HepG2 (cell line): Measurements from ENCODE around the gene MYL11. TPM values are rescaled to one million over a fixed set of nuclear protein-coding genes. Genes with fewer than 3 reads are reported as not detected.

Experiments used
- ATAC-seq: fragments of 200-7000 bp; cut with Tn5 transposase; 3 replicates; pipeline ENCODE4 v1.9.1; 2020; ENCODE audit warnings: mild to moderate bottlenecking, moderate library complexity
- BruUV-seq: library from RNA; stranded (reverse); fragments of 400-500 nt; replicated peaks from 2 replicates; lab custom pipeline; 2021; lab: Mats Ljungman, UMichigan
- CTCF ChIA-PET: fragments of 300-600 bp; formaldehyde crosslinking; extraction: SDS; loops from one replicate; lab custom pipeline; 2021; ENCODE audit warnings: low total read pairs, inconsistent platforms, low intra/inter-chr PET ratio; lab: Yijun Ruan, JAX
- POLR2A ChIA-PET: fragments of 350-600 bp; sonication (Branson Sonifier 250); formaldehyde crosslinking; loops from one replicate; lab custom pipeline; 2020; ENCODE audit warnings: antibody characterized with exemption, inconsistent platforms; lab: Yijun Ruan, JAX
- DNase-seq: peaks from one replicate; pipeline ENCODE4 v3.0.0-alpha.2; 2015; ENCODE audit warnings: low spot score
- FAIRE-seq: peaks from 3 replicates; lab custom pipeline; 2011; peaks lifted over from hg19 to GRCh38; lab: Jason Lieb, UNC
- H2AFZ ChIP-seq: one replicate; pipeline ENCODE4 v1.6.1; 2011; ENCODE audit warnings: low read length, inconsistent platforms
- H3K27ac ChIP-seq: fragments of 300-600 bp; 3 replicates; pipeline ENCODE4 v1.8.0; 2011; ENCODE audit warnings: mixed run types, mild to moderate bottlenecking, mixed read lengths, low read length, inconsistent platforms; ENCODE audit not compliant: insufficient read depth; ENCODE audit errors: extremely low read length
- H3K27me3 ChIP-seq, 2 experiments: fragments of 200-600 bp in 1 of 2; 2 replicates in 1 of 2; 3 replicates in 1 of 2; pipeline versions ENCODE4 v1.6.0 to v1.8.0; 2011; ENCODE audit warnings: low read length in 2 of 2, mild to moderate bottlenecking in 2 of 2, moderate library complexity in 2 of 2, inconsistent platforms in 1 of 2; ENCODE audit not compliant: insufficient read depth in 2 of 2, control insufficient read depth in 1 of 2
- H3K36me3 ChIP-seq, 2 experiments: fragments of 200-600 bp in 1 of 2; replicated peaks in 1 of 2; 2 replicates in 1 of 2; 3 replicates in 1 of 2; pipeline versions ENCODE4 v1.5.1 to v1.8.0; 2011; ENCODE audit warnings: low read length in 2 of 2, inconsistent platforms in 1 of 2; ENCODE audit not compliant: insufficient read depth in 2 of 2, control insufficient read depth in 1 of 2
- H3K4me1 ChIP-seq: 2 replicates; pipeline ENCODE4 v1.5.1; 2012; ENCODE audit warnings: low read length, inconsistent platforms; ENCODE audit not compliant: insufficient read depth
- H3K4me2 ChIP-seq: 2 replicates; pipeline ENCODE4 v1.6.0; 2011; ENCODE audit warnings: low read depth, low read length, inconsistent platforms
- H3K4me3 ChIP-seq, 3 experiments: fragments of 200-600 bp in 1 of 3; sonication (generic), shearing (Covaris generic) in 1 of 3; replicated peaks in 1 of 3; 2 replicates each; pipeline ENCODE4 v1.5.1; 2011 to 2016; ENCODE audit warnings: low read length in 3 of 3, inconsistent platforms in 2 of 3, low read depth in 2 of 3, mild to moderate bottlenecking in 2 of 3, control low read depth in 1 of 3, mixed read lengths in 1 of 3; ENCODE audit not compliant: insufficient read depth in 1 of 3
- H3K79me2 ChIP-seq: one replicate; pipeline ENCODE4 v1.6.1; 2011; ENCODE audit warnings: low read length, inconsistent platforms; ENCODE audit not compliant: insufficient read depth
- H3K9ac ChIP-seq: 2 replicates; pipeline ENCODE4 v1.6.0; 2011; ENCODE audit warnings: mild to moderate bottlenecking, low read depth, low read length, inconsistent platforms; ENCODE audit not compliant: insufficient read depth
- H3K9me3 ChIP-seq: 2 replicates; pipeline ENCODE4 v1.5.1; 2012; ENCODE audit warnings: mild to moderate bottlenecking, low read length
- H4K20me1 ChIP-seq: 2 replicates; pipeline ENCODE4 v1.6.0; 2011; ENCODE audit warnings: inconsistent platforms, mild to moderate bottlenecking, low read length, moderate library complexity; ENCODE audit not compliant: insufficient read depth
- CEBPG ChIP-seq: IDR thresholded peaks from 2 replicates; pipeline ENCODE4 v1.6.1; 2016
- FOXC1 ChIP-seq: sonication (generic); formaldehyde crosslinking; IDR thresholded peaks from 2 replicates; pipeline ENCODE4 v1.8.0; 2022; ENCODE audit warnings: mild to moderate bottlenecking, missing genetic modification reagents, borderline replicate concordance
- GABPB1 ChIP-seq: IDR thresholded peaks from 2 replicates; pipeline ENCODE4 v1.6.1; 2016; ENCODE audit warnings: mild to moderate bottlenecking, missing genetic modification reagents, moderate library complexity, missing compliant biosample characterization
- KLF16 ChIP-seq, 2 experiments: sonication (generic) in 1 of 2; formaldehyde crosslinking in 1 of 2; IDR thresholded peaks; 2 replicates each; pipeline versions ENCODE4 v1.6.1 to v1.8.0; 2016 to 2023; ENCODE audit warnings: missing genetic modification reagents in 2 of 2, missing compliant biosample characterization in 1 of 2
- MAF1 ChIP-seq: sonication (generic); formaldehyde crosslinking; IDR thresholded peaks from 2 replicates; pipeline ENCODE4 v1.5.0; 2020; ENCODE audit warnings: missing genetic modification reagents, borderline replicate concordance
- MYC ChIP-seq: sonication (generic); formaldehyde crosslinking; IDR thresholded peaks from 2 replicates; pipeline ENCODE4 v1.9.0; 2021; ENCODE audit warnings: missing genetic modification reagents, borderline replicate concordance
- NKX3-1 ChIP-seq: sonication (generic); formaldehyde crosslinking; IDR thresholded peaks from 2 replicates; pipeline ENCODE4 v1.5.0; 2020; ENCODE audit warnings: missing genetic modification reagents
- NR2C2 ChIP-seq: sonication (generic); formaldehyde crosslinking; IDR thresholded peaks from 2 replicates; pipeline ENCODE4 v1.4.0; 2020; ENCODE audit warnings: missing genetic modification reagents, mild to moderate bottlenecking, moderate library complexity, borderline replicate concordance
- SNAPC2 ChIP-seq: sonication (generic); formaldehyde crosslinking; IDR thresholded peaks from 2 replicates; pipeline ENCODE4 v1.8.1; 2022; ENCODE audit warnings: mild to moderate bottlenecking, missing genetic modification reagents
- SYNCRIP ChIP-seq: fragments of 200-400 bp; formaldehyde crosslinking; IDR thresholded peaks from 2 replicates; pipeline ENCODE4 v1.6.1; 2018; ENCODE audit warnings: mild to moderate bottlenecking, low read depth, low read length; ENCODE audit not compliant: insufficient read depth
- XRCC5 ChIP-seq: fragments of 200-400 bp; formaldehyde crosslinking; optimal IDR thresholded peaks from 2 replicates; pipeline ENCODE3; 2017; ENCODE audit warnings: mild to moderate bottlenecking, low read length
- ZNF136 ChIP-seq: sonication (generic); formaldehyde crosslinking; IDR thresholded peaks from 2 replicates; pipeline ENCODE4 v1.8.1; 2022; ENCODE audit warnings: low read depth, mild to moderate bottlenecking, moderate library complexity, missing genetic modification reagents
- ZNF354B ChIP-seq: sonication (generic); formaldehyde crosslinking; IDR thresholded peaks from 2 replicates; pipeline ENCODE4 v1.8.0; 2022; ENCODE audit warnings: mild to moderate bottlenecking, missing genetic modification reagents
- ZNF589 ChIP-seq: sonication (generic); formaldehyde crosslinking; conservative IDR thresholded peaks from 2 replicates; pipeline ENCODE4 v1.8.0; 2022; ENCODE audit warnings: mild to moderate bottlenecking, moderate library complexity, missing genetic modification reagents
- ZNF670 ChIP-seq: sonication (generic); formaldehyde crosslinking; IDR thresholded peaks from 2 replicates; pipeline ENCODE4 v1.8.0; 2022; ENCODE audit warnings: mild to moderate bottlenecking, missing genetic modification reagents, borderline replicate concordance
- WGBS: methylation state at CpG from one replicate; pipeline ENCODE4 v1.1.6; 2017; ENCODE audit warnings: low lambda C conversion rate; 5-methylcytosine and 5-hydroxymethylcytosine counted together
- in situ Hi-C: cut with HindIII; loops from 2 replicates; pipeline ENCODE4 v1.10.0; 2017; ENCODE audit warnings: low pct_unique_long_range_greater_than_20kb; ENCODE audit not compliant: extremely low pct_ligation_motif_present
- intact Hi-C: fragments of 100-400 bp; cut with micrococcal nuclease; formaldehyde crosslinking; loops from one replicate; pipeline ENCODE4 v1.10.0; 2022; ENCODE audit not compliant: unreplicated experiment
- polyA plus RNA-seq, 8 experiments: library from polyadenylated mRNA; depleted of rRNA in 3 of 8; stranded (reverse) in 7 of 8; unstranded in 1 of 8; fragments of >200 nt; fragmentation: Illumina TruSeq in 4 of 8; extraction: Trizol in 4 of 8; gene quantifications; 2 replicates each; pipeline versions ENCODE4 v1.2.1 to v1.2.3, GENCODE V29; 2011 to 2016; ENCODE audit warnings: low read depth in 4 of 8, missing spikeins in 1 of 8, mixed read lengths in 1 of 8; ENCODE audit not compliant: insufficient read depth in 1 of 8
- total RNA-seq, 5 experiments: library from RNA; depleted of rRNA; stranded (reverse); fragments of >200 nt; fragmentation: Illumina TruSeq; extraction: Trizol; gene quantifications; 2 replicates each; pipeline ENCODE4 v1.2.3, GENCODE V29; 2016; ENCODE audit warnings: low read depth in 1 of 5
- TF ChIP-seq, protein P1 (sequence below): sonication (generic); formaldehyde crosslinking; IDR thresholded peaks from 2 replicates; pipeline ENCODE4 v1.5.0; 2020; ENCODE audit warnings: missing genetic modification reagents, mild to moderate bottlenecking, borderline replicate concordance
- TF ChIP-seq, protein P2 (sequence below): sonication (generic); formaldehyde crosslinking; IDR thresholded peaks from 2 replicates; pipeline ENCODE4 v1.4.0; 2020; ENCODE audit warnings: mild to moderate bottlenecking, missing genetic modification reagents
- TF ChIP-seq, protein P3 (sequence below): sonication (generic); formaldehyde crosslinking; IDR thresholded peaks from 2 replicates; pipeline ENCODE4 v1.5.1; 2020; ENCODE audit warnings: mild to moderate bottlenecking, missing genetic modification reagents

Gene MYL11
- total and polyA plus RNA-seq, 2 of the 13 experiments (the other 11 are each of a cell fraction or from before 2014, with no cell fraction given) = not detected

DNA sequence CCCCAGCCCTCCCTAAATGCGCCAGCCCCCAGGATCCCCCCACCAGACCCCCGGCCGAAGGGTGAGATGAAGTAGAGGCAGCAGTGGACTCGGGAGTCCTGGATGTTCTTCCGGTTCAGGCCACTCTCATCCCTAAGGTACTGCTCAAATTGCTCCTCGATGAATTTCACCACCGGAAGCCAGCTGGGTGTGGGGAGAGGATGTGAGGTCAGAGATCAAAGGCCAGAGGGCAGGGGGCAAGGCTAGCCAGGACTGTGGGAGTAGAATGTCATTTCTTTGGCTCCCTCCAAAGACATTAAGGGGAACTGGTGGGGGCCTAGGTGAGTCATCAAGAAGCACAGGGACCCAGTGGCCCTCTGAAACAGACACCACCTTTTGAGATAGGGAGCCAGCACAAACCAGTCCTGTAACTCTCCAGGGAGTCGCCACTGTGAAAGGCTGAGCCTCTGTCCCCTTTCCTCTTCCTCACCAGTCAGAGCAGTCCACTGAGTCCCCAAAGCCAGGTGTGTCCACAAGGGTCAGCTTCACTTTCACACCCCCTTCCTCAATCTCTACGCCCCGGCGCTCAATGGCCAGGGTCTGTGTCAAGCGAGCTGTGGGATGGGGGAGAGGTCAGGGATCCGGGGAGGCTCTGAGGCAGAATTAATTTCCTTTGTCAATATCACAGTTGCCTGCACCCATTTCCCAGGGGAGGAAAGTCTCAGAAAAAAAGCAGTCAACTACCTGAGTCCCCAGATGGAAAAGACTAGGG lies 6.9 kb downstream of the MYL11 start:
- no peaks in the 10 kb centered on the region for H4K20me1 ChIP-seq
- intact Hi-C loops (no loop called here), in situ Hi-C loops (no loop called here)
- no peaks in the 10 kb centered on the region for H3K9me3 ChIP-seq
- H3K4me3 ChIP-seq = peak overlapping the region in 1 of 3 experiments; percentile 27; a peak in 1 of 6 replicates
- no peak for FAIRE-seq
- POLR2A ChIA-PET = interaction anchor here (0.5 to 2.9 kb wide), 5 partner anchors 9 to 269 kb away, joined by 3 to 14 read pairs (median 6); partner anchors contain the start of genes PRR14, ZNF48 and ZNF771
- no peak overlapping the region for H3K9ac ChIP-seq
- no peak for ATAC-seq
- H3K36me3 ChIP-seq = no peaks in the 10 kb centered on the region
- peaks cover 2% of the 10 kb centered on the region for H3K79me2 ChIP-seq
- no peak overlapping the region for H3K27ac ChIP-seq
- BruUV-seq = no TSS peak
- 52% methylated on average over 13 of the region's 13 CpGs for WGBS
- H3K27me3 ChIP-seq = no peaks in the 10 kb centered on the region
- H2AFZ ChIP-seq = no peak overlapping the region
- CTCF ChIA-PET = no interaction called here
- peak overlapping the region; percentile 54 for H3K4me2 ChIP-seq
- H3K4me1 ChIP-seq = peaks cover 49% of the 10 kb centered on the region
- DNase-seq = no peak
- TF ChIP-seq KLF16 (CRISPR knock-in tag; IDR thresholded peaks at IDR 0.05) (no peak), FOXC1 (CRISPR knock-in tag) (no peak), SNAPC2 (CRISPR knock-in tag) (no peak), XRCC5 (no peak), ZNF354B (CRISPR knock-in tag) (no peak), CEBPG (CRISPR knock-in tag) (no peak), NKX3-1 (CRISPR knock-in tag) (no peak), ZNF589 (CRISPR knock-in tag) (0 out of 2 replicates have a peak, but pooled peaks have one; percentile 28), ZNF136 (CRISPR knock-in tag) (no peak), GABPB1 (peak; percentile 84), SYNCRIP (no peak), MYC (CRISPR knock-in tag) (peak; percentile 44; the same call in 1 of the 2 replicates), ZNF670 (CRISPR knock-in tag) (no peak; the same call in 1 of the 2 replicates), MAF1 (CRISPR knock-in tag) (no peak), NR2C2 (CRISPR knock-in tag) (peak; percentile 99)
- TF ChIP-seq, protein P1, sequence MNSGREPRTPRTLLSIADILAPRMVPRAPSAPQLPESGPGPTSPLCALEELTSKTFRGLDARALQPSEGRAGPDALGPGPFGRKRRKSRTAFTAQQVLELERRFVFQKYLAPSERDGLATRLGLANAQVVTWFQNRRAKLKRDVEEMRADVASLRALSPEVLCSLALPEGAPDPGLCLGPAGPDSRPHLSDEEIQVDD (CRISPR knock-in tag) = no peak
- TF ChIP-seq, protein P2, sequence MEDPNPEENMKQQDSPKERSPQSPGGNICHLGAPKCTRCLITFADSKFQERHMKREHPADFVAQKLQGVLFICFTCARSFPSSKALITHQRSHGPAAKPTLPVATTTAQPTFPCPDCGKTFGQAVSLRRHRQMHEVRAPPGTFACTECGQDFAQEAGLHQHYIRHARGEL = no peak
- TF ChIP-seq, protein P3, sequence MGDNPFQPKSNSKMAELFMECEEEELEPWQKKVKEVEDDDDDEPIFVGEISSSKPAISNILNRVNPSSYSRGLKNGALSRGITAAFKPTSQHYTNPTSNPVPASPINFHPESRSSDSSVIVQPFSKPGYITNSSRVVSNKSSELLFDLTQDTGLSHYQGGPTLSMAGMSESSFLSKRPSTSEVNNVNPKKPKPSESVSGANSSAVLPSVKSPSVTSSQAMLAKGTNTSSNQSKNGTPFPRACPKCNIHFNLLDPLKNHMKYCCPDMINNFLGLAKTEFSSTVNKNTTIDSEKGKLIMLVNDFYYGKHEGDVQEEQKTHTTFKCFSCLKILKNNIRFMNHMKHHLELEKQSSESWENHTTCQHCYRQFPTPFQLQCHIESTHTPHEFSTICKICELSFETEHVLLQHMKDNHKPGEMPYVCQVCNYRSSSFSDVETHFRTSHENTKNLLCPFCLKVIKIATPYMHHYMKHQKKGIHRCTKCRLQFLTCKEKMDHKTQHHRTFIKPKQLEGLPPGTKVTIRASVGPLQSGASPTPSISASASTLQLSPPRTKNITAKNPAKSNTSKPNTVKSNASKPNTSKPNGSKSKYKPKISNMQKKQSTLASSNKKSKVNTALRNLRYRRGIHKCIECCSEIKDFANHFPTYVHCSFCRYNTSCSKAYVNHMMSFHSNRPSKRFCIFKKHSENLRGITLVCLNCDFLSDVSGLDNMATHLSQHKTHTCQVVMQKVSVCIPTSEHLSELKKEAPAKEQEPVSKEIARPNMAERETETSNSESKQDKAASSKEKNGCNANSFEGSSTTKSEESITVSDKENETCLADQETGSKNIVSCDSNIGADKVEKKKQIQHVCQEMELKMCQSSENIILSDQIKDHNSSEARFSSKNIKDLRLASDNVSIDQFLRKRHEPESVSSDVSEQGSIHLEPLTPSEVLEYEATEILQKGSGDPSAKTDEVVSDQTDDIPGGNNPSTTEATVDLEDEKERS (CRISPR knock-in tag) = no peak
